HEK293 (cell line): ENCODE results near the gene MEAF6.

Experiments used
- ZNF629 ChIP-seq: fragments of 450-650 bp; formaldehyde crosslinking; IDR thresholded peaks from 2 replicates; pipeline ENCODE4 v1.5.1; 2017; ENCODE audit warnings: missing biosample characterization, missing genetic modification characterization
- TF ChIP-seq, protein P1 (sequence below): fragments of 450-650 bp; formaldehyde crosslinking; IDR thresholded peaks from 2 replicates; pipeline ENCODE4 v1.5.1; 2016; ENCODE audit warnings: missing biosample characterization, missing genetic modification characterization

- TF ChIP-seq ZNF629, result no peak
- TF ChIP-seq, protein P1, sequence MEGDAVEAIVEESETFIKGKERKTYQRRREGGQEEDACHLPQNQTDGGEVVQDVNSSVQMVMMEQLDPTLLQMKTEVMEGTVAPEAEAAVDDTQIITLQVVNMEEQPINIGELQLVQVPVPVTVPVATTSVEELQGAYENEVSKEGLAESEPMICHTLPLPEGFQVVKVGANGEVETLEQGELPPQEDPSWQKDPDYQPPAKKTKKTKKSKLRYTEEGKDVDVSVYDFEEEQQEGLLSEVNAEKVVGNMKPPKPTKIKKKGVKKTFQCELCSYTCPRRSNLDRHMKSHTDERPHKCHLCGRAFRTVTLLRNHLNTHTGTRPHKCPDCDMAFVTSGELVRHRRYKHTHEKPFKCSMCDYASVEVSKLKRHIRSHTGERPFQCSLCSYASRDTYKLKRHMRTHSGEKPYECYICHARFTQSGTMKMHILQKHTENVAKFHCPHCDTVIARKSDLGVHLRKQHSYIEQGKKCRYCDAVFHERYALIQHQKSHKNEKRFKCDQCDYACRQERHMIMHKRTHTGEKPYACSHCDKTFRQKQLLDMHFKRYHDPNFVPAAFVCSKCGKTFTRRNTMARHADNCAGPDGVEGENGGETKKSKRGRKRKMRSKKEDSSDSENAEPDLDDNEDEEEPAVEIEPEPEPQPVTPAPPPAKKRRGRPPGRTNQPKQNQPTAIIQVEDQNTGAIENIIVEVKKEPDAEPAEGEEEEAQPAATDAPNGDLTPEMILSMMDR (tag by site-specific recombination), result no peak
Measured at GRCh38 chr1:37506740-37507139, 7.8 kb downstream of the MEAF6 start.
